T-helper 2 cell treated with Interferon-gamma antibody and Interleukin-4, amounts not matched to agents 5 μg/mL and 100 μg/mL, for 36 hours (primary cell): Measurements from ENCODE around the gene ZPBP2.

Experiments
- DNase-seq: peaks from one replicate; pipeline ENCODE4 v3.0.0; 2021; ENCODE audit warnings: low spot score
- H3K27ac Mint-ChIP-seq: one replicate; pipeline ENCODE4 v1.8.0; 2021; ENCODE audit warnings: mild to moderate bottlenecking, mixed read lengths
- H3K27me3 Mint-ChIP-seq: one replicate; pipeline ENCODE4 v1.8.0; 2021; ENCODE audit warnings: low read depth, mixed read lengths
- H3K36me3 Mint-ChIP-seq: one replicate; pipeline ENCODE4 v1.8.0; 2021; ENCODE audit warnings: low read depth, mixed read lengths
- H3K4me1 Mint-ChIP-seq: one replicate; pipeline ENCODE4 v1.8.0; 2021; ENCODE audit warnings: low read depth, mixed read lengths
- H3K4me3 Mint-ChIP-seq: one replicate; pipeline ENCODE4 v1.8.0; 2022; ENCODE audit warnings: mild to moderate bottlenecking, moderate library complexity, mixed read lengths
- H3K9me3 Mint-ChIP-seq: one replicate; pipeline ENCODE4 v1.8.0; 2021; ENCODE audit warnings: mixed read lengths

Gene ZPBP2, protein sequence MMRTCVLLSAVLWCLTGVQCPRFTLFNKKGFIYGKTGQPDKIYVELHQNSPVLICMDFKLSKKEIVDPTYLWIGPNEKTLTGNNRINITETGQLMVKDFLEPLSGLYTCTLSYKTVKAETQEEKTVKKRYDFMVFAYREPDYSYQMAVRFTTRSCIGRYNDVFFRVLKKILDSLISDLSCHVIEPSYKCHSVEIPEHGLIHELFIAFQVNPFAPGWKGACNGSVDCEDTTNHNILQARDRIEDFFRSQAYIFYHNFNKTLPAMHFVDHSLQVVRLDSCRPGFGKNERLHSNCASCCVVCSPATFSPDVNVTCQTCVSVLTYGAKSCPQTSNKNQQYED

DNA sequence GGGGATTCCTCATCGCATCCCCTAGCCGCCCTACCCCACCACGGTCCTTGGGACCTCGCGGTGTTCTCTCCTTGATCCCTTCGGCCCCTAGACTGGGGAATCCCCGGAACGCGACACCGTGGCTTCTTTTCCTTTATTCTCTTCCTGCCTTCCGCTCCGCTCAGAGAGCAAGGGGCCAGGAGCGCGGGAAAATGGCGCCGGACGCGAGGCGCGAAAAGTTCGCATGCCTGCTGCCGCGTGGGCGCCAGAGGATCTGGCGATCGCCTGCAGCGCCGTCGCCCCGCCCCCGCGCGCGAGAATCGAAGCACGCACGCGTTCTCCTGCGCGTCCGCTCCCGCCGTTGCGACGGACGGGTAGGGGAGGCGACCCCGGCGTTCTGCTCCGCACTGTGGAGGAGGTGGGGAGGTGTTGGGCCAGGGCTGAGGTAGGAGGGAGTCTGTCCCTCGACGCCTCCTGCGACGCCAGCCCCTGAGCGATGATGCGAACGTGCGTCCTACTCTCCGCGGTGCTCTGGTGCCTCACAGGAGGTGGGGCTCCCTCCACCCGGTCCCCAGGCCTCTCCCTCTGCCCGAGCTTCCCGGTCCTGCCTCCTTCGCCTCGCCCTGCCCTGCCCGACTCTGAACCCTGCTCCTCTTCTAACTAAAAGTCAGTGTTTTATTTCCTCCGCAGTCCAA, at the start of gene ZPBP2:
TSS of gene ZPBP2 (plus strand) at position 323 of the 674 bp plus-strand sequence. CDS start at position 476, 153 bp downstream.
- Mint-ChIP-seq H3K27ac (peak within 1 kb of the TSS; percentile 82), H3K27me3 (no peaks in the 10 kb centered on the region), H3K9me3 (peaks cover 3% of the 10 kb centered on the region), H3K4me1 (peaks cover 38% of the 10 kb centered on the region), H3K36me3 (no peaks in the 10 kb centered on the region), H3K4me3 (peak within 1 kb of the TSS; percentile 65)
- peak; percentile 25 for DNase-seq

DNA sequence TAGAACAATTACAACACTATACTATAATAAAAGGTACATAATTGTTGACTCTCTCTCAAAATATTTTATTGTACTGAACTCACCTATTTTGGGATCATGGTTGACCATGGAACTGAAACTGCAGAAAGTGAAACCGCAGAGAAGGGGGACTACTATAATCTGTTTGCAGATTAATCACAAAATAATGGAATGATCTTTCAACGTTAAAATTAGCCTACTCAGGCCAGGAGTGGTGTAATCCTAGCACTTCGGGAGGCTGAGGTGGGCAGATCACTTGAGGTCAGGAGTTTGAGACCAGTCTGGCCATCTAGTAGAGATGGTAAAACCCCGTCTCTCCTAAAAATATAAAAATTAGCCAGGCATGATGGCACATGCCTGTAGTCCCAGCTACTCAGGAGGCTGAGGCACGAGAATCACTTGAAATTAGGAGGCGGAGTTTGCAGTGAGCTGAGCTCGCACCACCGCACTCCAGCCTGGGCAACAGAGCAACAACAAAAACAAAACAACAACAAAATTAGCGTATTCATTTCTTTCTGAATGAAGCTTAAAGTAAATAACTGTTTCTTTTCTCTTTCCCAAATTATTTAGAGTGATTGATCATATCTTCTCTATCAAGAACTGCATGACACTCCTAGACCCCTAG, 49.5 kb upstream of the ZPBP2 start:
- H3K4me3 Mint-ChIP-seq, result peak overlapping the region; percentile 21
- H3K9me3 Mint-ChIP-seq, result peaks cover 23% of the 10 kb centered on the region
- peaks cover 54% of the 10 kb centered on the region for H3K4me1 Mint-ChIP-seq
- no peaks in the 10 kb centered on the region for H3K27me3 Mint-ChIP-seq
- H3K27ac Mint-ChIP-seq, result peak overlapping the region; percentile 17
- no peak for DNase-seq
- peaks cover 42% of the 10 kb centered on the region for H3K36me3 Mint-ChIP-seq

DNA sequence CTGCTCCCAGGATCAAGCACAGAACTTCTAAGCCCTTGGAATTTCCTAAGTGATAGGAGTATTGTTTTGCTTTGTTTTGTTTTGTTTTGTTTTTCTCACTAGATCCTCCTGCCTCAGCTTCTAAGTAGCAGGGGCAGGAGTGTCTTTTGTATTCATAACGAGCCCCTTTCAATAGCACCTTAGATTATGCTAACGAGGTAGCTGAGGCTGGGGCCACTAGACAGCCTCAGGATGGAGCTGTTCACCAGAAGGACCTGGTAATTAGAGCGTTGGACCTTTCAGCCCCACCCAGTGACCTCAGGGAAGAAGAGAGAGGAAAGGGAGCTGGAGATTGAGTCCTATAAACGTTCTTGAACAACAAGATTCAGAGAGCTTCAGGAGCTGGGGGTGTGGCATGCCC, 47.5 kb upstream of the ZPBP2 start:
- H3K4me1 Mint-ChIP-seq, result peaks cover 37% of the 10 kb centered on the region
- H3K4me3 Mint-ChIP-seq, result no peak overlapping the region
- DNase-seq, result no peak
- peaks cover 56% of the 10 kb centered on the region for H3K36me3 Mint-ChIP-seq
- peaks cover 41% of the 10 kb centered on the region for H3K9me3 Mint-ChIP-seq
- peak overlapping the region; percentile 47 for H3K27ac Mint-ChIP-seq
- no peaks in the 10 kb centered on the region for H3K27me3 Mint-ChIP-seq

DNA sequence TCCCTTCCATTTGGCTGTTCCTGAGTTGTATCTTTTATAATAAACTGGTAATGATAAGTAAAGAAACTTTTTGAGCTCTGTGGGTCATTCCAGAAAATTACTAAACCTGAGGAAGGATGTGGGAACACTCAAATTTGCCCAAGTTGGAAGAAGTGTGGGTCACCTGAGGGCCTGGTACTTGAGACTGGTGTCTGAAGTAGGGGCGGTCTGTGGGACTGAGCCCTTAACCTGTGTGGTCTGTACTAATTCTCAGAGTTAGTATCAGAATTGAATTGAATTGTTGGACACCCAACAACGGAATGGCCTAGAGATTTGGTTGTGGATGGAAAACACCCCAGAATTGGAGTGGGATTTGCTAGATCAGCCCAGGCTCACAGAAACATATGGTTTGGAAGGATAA, 47.0 kb upstream of the ZPBP2 start:
- H3K27ac Mint-ChIP-seq, result no peak overlapping the region
- DNase-seq, result no peak
- peaks cover 35% of the 10 kb centered on the region for H3K4me1 Mint-ChIP-seq
- H3K9me3 Mint-ChIP-seq, result peaks cover 43% of the 10 kb centered on the region
- no peaks in the 10 kb centered on the region for H3K27me3 Mint-ChIP-seq
- no peak overlapping the region for H3K4me3 Mint-ChIP-seq
- H3K36me3 Mint-ChIP-seq, result peaks cover 60% of the 10 kb centered on the region

DNA sequence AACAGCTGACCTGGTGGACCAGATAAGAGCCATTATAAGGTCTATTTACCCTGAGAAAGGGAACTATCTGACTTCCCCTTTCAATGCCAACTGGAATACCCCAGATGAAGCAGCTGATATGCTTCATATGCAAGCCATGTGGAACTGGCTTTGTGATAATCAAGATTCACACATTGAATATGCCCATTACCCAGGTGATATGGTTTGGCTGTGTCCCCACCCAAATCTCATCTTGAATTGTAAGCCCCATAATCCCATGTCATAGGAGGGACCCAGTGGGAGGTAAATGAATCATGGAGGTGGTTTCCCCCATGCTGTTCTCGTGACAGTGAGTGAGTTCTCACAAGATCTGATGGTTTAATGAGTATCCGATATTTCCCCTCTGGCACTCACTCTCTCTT, 46.0 kb upstream of the ZPBP2 start:
- no peak overlapping the region for H3K4me3 Mint-ChIP-seq
- DNase-seq, result no peak
- no peaks in the 10 kb centered on the region for H3K27me3 Mint-ChIP-seq
- H3K4me1 Mint-ChIP-seq, result peaks cover 36% of the 10 kb centered on the region
- peaks cover 43% of the 10 kb centered on the region for H3K9me3 Mint-ChIP-seq
- H3K27ac Mint-ChIP-seq, result no peak overlapping the region
- peaks cover 66% of the 10 kb centered on the region for H3K36me3 Mint-ChIP-seq

DNA sequence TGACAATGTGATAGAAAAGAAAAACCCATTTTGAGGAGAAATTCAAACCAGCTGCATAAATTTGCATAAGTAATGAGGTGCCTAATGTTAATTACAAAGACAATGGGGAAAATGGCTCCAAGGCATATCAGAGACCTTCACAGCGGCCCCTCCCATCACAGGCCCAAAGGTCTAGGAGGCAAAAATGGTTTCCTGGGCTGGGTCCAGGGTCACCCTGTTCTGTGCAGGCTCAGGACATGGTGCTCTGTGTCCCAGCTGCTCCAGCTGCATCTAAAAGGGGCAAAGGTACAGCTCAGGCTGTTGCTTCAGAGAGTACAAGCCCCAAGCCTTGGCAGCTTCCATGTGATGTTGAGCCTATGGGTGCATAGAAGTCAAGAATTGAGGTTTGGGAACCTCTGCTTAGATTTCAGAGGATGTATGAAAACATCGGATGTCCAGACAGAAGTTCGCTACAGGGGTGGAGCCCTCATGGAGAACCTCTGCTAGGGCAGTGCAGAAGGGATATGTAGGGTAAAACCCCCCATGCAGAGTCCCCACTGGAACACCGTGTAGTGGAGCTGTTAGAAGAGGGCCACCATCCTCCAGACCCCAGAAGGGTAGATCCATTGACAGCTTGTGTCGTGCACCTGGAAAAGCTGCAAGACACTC, 44.5 kb upstream of the ZPBP2 start:
- Mint-ChIP-seq H3K9me3 (peaks cover 43% of the 10 kb centered on the region), H3K4me1 (peaks cover 29% of the 10 kb centered on the region), H3K4me3 (no peak overlapping the region), H3K27ac (no peak overlapping the region), H3K36me3 (peaks cover 77% of the 10 kb centered on the region), H3K27me3 (no peaks in the 10 kb centered on the region)
- no peak for DNase-seq

DNA sequence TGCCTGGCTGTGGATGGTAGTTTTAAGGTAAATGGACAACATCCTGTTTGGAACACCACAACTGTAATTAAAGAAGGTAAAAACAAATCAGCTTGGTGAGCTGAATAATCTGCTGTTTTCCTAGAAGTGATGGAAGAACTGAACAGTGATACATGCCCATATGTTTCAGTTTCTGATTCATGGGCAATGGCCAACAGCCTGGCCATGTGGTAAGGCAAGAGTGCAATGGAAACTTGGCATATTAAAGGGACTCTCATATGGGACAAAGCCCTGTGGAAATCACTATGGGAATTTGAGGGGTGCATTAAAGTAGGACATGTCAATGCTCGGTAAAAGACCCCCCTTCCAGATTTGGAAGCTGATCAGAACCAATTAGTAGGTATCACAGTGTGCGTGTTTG, 41.7 kb upstream of the ZPBP2 start:
- Mint-ChIP-seq H3K4me1 (peaks cover 11% of the 10 kb centered on the region), H3K27me3 (no peaks in the 10 kb centered on the region), H3K27ac (no peak overlapping the region), H3K9me3 (peaks cover 39% of the 10 kb centered on the region), H3K4me3 (no peak overlapping the region), H3K36me3 (peaks cover 70% of the 10 kb centered on the region)
- no peak for DNase-seq

DNA sequence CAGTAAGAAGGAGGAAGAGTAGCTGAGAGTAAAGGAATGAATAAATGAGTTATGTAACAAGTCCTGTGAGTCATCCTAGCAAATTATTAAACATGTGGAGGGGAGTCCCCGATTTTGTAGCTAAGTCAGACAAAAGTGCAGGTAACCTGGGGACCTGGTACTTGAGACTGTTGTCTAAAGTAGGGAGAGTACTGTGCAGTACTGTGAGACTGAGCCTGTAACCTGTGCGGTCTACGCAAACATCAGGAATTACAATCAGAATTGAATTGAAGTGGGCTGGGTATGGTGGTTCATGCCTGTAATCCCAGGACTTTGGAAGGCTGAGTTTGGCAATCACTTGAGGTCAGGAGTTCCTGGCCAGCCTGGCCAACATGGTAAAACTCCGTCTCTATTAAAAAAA, 39.6 kb upstream of the ZPBP2 start:
- Mint-ChIP-seq H3K4me1 (peaks cover 6% of the 10 kb centered on the region), H3K4me3 (no peak overlapping the region), H3K36me3 (peaks cover 58% of the 10 kb centered on the region), H3K9me3 (peaks cover 25% of the 10 kb centered on the region), H3K27ac (no peak overlapping the region), H3K27me3 (no peaks in the 10 kb centered on the region)
- no peak for DNase-seq

DNA sequence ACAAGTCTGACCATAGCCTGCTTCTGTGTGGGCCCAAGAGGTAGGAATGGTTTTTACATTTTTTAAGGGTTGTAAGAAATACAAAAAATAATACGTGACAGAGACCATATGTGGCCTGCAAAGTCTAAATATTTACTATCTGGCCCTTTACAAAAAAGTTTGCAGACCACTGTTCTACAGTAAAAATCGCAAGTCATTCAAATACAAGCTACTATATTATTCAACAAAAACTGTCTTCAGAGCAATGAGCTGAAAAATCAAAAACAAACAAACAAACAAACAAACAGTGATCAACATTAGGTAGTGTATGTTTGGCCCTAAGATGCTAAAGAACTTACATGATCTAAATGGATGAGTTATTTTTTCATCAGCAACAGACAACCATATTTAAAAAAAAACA, 36.4 kb upstream of the ZPBP2 start:
- DNase-seq, result no peak
- no peak overlapping the region for H3K4me3 Mint-ChIP-seq
- peaks cover 41% of the 10 kb centered on the region for H3K36me3 Mint-ChIP-seq
- no peaks in the 10 kb centered on the region for H3K27me3 Mint-ChIP-seq
- peaks cover 16% of the 10 kb centered on the region for H3K9me3 Mint-ChIP-seq
- no peak overlapping the region for H3K27ac Mint-ChIP-seq
- H3K4me1 Mint-ChIP-seq, result peaks cover 4% of the 10 kb centered on the region

DNA sequence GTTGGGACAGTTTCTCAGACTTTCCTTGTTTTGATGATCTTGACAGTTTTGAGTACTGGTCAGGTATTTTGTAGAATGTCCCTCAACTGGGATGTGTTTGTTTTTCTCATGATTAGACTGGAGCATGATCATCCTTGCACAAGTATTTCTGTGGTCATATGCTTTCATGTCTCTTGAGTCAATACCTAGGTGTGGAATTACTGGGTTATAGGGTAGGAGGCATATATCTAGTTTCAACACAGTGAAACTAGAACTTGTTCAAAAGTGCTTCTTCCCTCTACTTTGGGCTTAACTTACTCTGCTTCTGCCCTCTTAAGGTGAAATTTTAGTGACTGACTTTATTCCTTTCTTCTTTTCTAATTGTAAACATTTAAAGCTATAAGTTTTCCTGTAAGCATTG, 34.0 kb upstream of the ZPBP2 start:
- H3K36me3 Mint-ChIP-seq, result peaks cover 40% of the 10 kb centered on the region
- H3K4me1 Mint-ChIP-seq, result peaks cover 4% of the 10 kb centered on the region
- no peaks in the 10 kb centered on the region for H3K27me3 Mint-ChIP-seq
- H3K4me3 Mint-ChIP-seq, result no peak overlapping the region
- H3K9me3 Mint-ChIP-seq, result peaks cover 26% of the 10 kb centered on the region
- DNase-seq, result no peak
- H3K27ac Mint-ChIP-seq, result no peak overlapping the region

DNA sequence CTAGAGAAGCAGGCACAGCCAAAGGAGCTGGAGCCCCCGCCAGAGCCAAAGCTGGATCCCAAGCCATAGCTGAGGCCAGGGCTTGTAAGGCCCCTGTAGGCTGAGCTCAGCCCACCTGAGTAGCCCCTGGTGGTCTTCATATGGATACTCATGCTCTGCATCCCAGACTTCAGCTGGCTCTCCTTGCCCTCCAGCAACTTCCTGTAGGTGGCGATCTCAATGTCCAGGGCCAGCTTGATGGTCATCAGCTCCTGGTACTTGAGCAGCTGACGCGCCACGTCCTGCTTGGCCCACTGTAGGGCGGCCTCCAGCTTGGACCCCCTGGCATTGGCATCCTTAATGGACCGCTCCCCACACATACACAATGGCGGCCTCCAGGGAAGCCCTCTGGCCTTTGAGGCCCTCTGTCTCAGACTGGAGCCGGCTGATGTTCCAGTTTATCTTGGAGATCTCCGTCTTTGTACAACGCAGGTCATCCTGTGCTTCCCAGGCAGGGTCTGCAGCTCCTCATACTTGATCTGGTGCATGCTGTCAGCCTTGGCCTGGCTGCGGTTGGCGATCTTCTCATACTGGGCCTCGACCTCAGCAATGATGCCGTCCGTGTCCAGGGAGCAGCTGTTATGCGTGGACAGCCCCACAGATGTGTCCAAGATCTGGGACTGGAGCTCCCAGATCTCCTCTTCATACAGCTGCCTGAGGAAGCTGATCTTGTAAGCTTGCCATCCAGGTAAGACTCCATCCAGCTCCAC, 32.8 kb upstream of the ZPBP2 start:
- no peaks in the 10 kb centered on the region for H3K27me3 Mint-ChIP-seq
- no peak overlapping the region for H3K27ac Mint-ChIP-seq
- H3K4me1 Mint-ChIP-seq, result peaks cover under 1% of the 10 kb centered on the region
- H3K36me3 Mint-ChIP-seq, result peaks cover 49% of the 10 kb centered on the region
- peaks cover 35% of the 10 kb centered on the region for H3K9me3 Mint-ChIP-seq
- DNase-seq, result no peak
- H3K4me3 Mint-ChIP-seq, result no peak overlapping the region

DNA sequence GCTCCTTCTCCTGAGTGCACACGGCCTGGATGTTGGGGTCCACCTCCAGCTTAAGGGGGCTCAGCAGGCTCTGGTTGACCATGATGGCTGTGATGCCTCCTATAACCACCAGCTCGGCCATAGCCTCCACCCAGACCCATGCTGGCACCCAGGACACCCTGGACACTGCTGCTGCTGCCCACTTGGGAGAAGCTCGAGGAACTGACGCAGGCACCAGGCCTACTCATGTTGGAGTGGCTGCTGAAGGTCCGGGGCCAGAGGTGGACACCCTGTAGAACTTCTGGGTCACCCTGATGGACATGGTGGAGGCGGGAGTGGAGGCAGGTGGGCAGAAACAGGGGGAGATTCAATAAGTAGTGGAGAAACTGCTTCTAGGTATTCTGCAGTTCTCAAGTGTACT, 31.9 kb upstream of the ZPBP2 start:
- Mint-ChIP-seq H3K9me3 (peaks cover 40% of the 10 kb centered on the region), H3K27ac (no peak overlapping the region), H3K36me3 (peaks cover 56% of the 10 kb centered on the region), H3K4me1 (peaks cover 2% of the 10 kb centered on the region), H3K27me3 (no peaks in the 10 kb centered on the region), H3K4me3 (no peak overlapping the region)
- DNase-seq, result no peak

DNA sequence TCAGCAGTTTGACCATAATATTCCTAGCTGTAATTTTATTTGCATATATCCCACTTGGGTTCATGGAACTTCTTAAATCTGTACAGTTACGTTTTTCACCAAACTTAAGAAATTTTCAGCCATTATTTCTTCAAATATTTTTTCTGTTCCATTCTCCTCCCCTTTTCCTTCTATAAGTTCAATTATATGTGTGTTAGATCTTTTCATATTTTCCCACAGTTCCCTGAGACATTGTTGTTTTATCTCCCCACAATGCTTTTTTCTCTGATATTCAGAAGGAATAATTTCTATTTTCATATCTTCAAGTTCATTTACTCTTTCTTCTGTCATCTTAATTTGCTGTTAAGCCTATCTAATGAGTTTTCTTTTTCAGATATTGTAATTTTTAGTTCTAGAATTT, 29.9 kb upstream of the ZPBP2 start:
- H3K27me3 Mint-ChIP-seq, result no peaks in the 10 kb centered on the region
- no peak overlapping the region for H3K4me3 Mint-ChIP-seq
- no peak overlapping the region for H3K27ac Mint-ChIP-seq
- peaks cover 39% of the 10 kb centered on the region for H3K9me3 Mint-ChIP-seq
- H3K36me3 Mint-ChIP-seq, result peaks cover 56% of the 10 kb centered on the region
- no peak for DNase-seq
- peaks cover 10% of the 10 kb centered on the region for H3K4me1 Mint-ChIP-seq
